Natural killer cell (primary cell): Measurements from ENCODE around the gene SPATA16. TPM values are rescaled to one million over a fixed set of nuclear protein-coding genes. Genes with fewer than 3 reads are reported as not detected.

ENCODE experiments used
- ATAC-seq, 3 donors: fragments of 150-1000 bp in 2 of 3; fragments of 200-7000 bp in 1 of 3; cut with Tn5 transposase; 1 replicate in 1 of 3; 2 replicates in 2 of 3; pipeline ENCODE4 v1.10.0; 2021; ENCODE audit warnings: mild to moderate bottlenecking in 2 of 3, moderate library complexity in 2 of 3
- DNase-seq, 2 donors: peaks; one replicate each; pipeline versions ENCODE4 v3.0.0 to v3.0.0-alpha.2; 2013 to 2021; ENCODE audit warnings: mixed read lengths in 1 of 2
- H3K27ac ChIP-seq: one replicate; pipeline ENCODE4 v1.5.1; 2013; ENCODE audit warnings: mild to moderate bottlenecking, low read length
- H3K27me3 ChIP-seq: one replicate; pipeline ENCODE4 v1.6.1; 2013; ENCODE audit warnings: low read length; ENCODE audit not compliant: control insufficient read depth, insufficient read depth
- H3K36me3 ChIP-seq: one replicate; pipeline ENCODE4 v1.6.1; 2013; ENCODE audit warnings: low read length; ENCODE audit not compliant: control insufficient read depth, insufficient read depth
- H3K4me1 ChIP-seq: one replicate; pipeline ENCODE4 v1.6.1; 2013; ENCODE audit warnings: low read length; ENCODE audit not compliant: control insufficient read depth, insufficient read depth
- H3K4me3 ChIP-seq: one replicate; pipeline ENCODE4 v1.5.1; 2013; ENCODE audit warnings: low read length
- H3K9me3 ChIP-seq: one replicate; pipeline ENCODE4 v1.6.1; 2013; ENCODE audit warnings: low read length; ENCODE audit not compliant: control insufficient read depth, insufficient read depth
- H3K27ac Mint-ChIP-seq, 2 donors: one replicate each; pipeline ENCODE4 v1.8.0; 2022; ENCODE audit warnings: mild to moderate bottlenecking in 2 of 2, mixed read lengths in 2 of 2, moderate library complexity in 1 of 2
- H3K27me3 Mint-ChIP-seq, 2 donors: one replicate each; pipeline ENCODE4 v1.8.0; 2022; ENCODE audit warnings: low read depth in 2 of 2, mixed read lengths in 2 of 2
- H3K36me3 Mint-ChIP-seq: one replicate; pipeline ENCODE4 v1.8.0; 2022; ENCODE audit warnings: mixed read lengths
- H3K4me1 Mint-ChIP-seq, 2 donors: one replicate each; pipeline ENCODE4 v1.8.0; 2022; ENCODE audit warnings: mixed read lengths in 2 of 2
- H3K4me3 Mint-ChIP-seq: one replicate; pipeline ENCODE4 v1.8.0; 2022; ENCODE audit warnings: mild to moderate bottlenecking, moderate library complexity, mixed read lengths
- H3K9me3 Mint-ChIP-seq, 2 donors: one replicate each; pipeline ENCODE4 v1.8.0; 2022; ENCODE audit warnings: mixed read lengths in 2 of 2
- WGBS: methylation state at CpG from one replicate; pipeline ENCODE4 v1.1.7; 2013; ENCODE audit warnings: missing lambda C conversion rate; ENCODE audit not compliant: insufficient coverage; 5-methylcytosine and 5-hydroxymethylcytosine counted together
- intact Hi-C: fragments of 100-400 bp; cut with micrococcal nuclease; formaldehyde crosslinking; loops from one replicate; pipeline ENCODE4 v1.14.2; 2022
- total RNA-seq, 4 donors: library from RNA; stranded (reverse); fragments of 120-200 nt in 1 of 4; gene quantifications; one replicate each; pipeline versions ENCODE4 v1.2.3 to v1.2.4, GENCODE V29; 2013 to 2022
- TF ChIP-seq, protein P1 (sequence below): fragments of 200-600 bp; IDR thresholded peaks from one replicate; pipeline ENCODE4 v1.8.0; 2022; ENCODE audit warnings: antibody characterized with exemption

SPATA16 gene
- total RNA-seq, 3 donors from 2014 or later (not counting 1 experiment from before 2014, with no cell fraction given), result not detected

DNA sequence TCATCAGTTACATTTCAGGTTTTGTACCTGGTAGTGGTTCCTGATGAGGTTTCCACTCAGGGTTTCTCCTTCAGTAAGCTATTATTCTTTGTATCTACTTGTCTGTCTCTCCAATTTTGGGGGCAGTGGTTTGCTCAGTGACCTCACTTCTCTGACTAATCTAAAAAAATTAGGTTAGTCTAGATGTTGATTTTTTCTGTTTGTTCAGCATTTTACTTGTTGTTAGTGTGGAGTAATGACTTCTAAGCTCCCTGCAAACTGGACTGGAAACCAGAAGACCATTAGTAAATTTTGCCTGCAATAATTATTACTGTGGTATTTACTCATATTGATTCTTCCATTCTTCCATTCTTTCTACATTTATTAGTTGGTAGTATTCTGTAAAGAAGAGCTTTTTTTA is 139.4 kb downstream of the SPATA16 start:
- DNase-seq (no peak), ATAC-seq (no peak)
- H3K27ac ChIP-seq, result no peak overlapping the region
- no peaks in the 10 kb centered on the region for H3K27me3 ChIP-seq
- TF ChIP-seq, protein P1, sequence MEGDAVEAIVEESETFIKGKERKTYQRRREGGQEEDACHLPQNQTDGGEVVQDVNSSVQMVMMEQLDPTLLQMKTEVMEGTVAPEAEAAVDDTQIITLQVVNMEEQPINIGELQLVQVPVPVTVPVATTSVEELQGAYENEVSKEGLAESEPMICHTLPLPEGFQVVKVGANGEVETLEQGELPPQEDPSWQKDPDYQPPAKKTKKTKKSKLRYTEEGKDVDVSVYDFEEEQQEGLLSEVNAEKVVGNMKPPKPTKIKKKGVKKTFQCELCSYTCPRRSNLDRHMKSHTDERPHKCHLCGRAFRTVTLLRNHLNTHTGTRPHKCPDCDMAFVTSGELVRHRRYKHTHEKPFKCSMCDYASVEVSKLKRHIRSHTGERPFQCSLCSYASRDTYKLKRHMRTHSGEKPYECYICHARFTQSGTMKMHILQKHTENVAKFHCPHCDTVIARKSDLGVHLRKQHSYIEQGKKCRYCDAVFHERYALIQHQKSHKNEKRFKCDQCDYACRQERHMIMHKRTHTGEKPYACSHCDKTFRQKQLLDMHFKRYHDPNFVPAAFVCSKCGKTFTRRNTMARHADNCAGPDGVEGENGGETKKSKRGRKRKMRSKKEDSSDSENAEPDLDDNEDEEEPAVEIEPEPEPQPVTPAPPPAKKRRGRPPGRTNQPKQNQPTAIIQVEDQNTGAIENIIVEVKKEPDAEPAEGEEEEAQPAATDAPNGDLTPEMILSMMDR, result no peak
- H3K4me1 ChIP-seq, result no peaks in the 10 kb centered on the region
- intact Hi-C loops, result no loop called here
- Mint-ChIP-seq H3K4me1 (no peaks in the 10 kb centered on the region), H3K4me3 (no peak overlapping the region), H3K27me3 (no peaks in the 10 kb centered on the region), H3K36me3 (no peaks in the 10 kb centered on the region), H3K27ac (no peak overlapping the region), H3K9me3 (peaks cover 2 to 4% of the 10 kb centered on the region in 2 donors)
- H3K36me3 ChIP-seq, result no peaks in the 10 kb centered on the region
- H3K4me3 ChIP-seq, result no peak overlapping the region
- no peaks in the 10 kb centered on the region for H3K9me3 ChIP-seq

DNA sequence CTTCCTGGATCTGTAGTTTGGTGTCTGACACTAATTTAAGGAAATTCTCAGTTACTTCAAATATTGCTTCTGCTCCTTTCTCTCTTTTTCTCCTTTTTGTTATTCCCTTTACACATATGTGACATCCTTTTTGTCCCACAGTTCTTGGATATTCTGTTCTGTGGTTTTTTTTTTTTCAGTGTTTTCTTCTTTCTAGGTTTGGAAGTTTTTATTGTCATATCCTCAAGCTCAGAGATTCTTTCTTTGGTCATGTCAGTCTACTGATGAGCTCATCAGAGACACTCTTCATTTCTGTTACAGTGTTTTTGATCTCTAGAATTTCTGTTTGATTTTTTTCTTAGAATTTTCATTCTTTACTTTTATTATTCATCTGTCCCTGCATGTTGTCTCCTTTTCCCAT is 140.5 kb downstream of the SPATA16 start:
- no peak overlapping the region for H3K27ac Mint-ChIP-seq
- Histone ChIP-seq H3K4me3 (no peak overlapping the region), H3K27ac (no peak overlapping the region), H3K4me1 (no peaks in the 10 kb centered on the region), H3K9me3 (no peaks in the 10 kb centered on the region), H3K36me3 (no peaks in the 10 kb centered on the region), H3K27me3 (no peaks in the 10 kb centered on the region)
- H3K9me3 Mint-ChIP-seq, result peaks cover 2 to 4% of the 10 kb centered on the region in 2 donors
- H3K36me3 Mint-ChIP-seq, result no peaks in the 10 kb centered on the region
- TF ChIP-seq, protein P1, result no peak
- H3K4me3 Mint-ChIP-seq, result no peak overlapping the region
- intact Hi-C loops, result no loop called here
- ATAC-seq, result no peak
- H3K4me1 Mint-ChIP-seq, result no peaks in the 10 kb centered on the region
- no peaks in the 10 kb centered on the region for H3K27me3 Mint-ChIP-seq
- DNase-seq, result no peak

DNA sequence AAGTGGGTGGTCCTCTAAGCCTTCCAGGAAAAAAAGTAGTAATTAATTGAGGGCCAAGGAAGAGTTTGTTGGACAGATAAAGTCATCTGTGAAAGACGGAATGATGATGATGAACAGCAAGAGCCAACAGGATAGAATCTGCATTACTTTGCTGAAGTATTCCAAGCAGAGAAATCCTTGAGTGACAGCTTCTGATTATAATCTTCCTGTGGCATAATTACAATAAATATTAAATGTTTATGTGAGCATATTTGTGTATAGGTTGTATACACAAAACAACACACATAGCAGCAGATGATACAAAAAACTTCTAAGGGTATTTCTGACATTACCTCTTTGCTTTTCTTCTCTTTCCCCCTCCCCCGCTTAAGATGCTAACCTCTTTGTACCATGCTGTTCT is 147.6 kb downstream of the SPATA16 start:
- DNase-seq (no peak), ATAC-seq (no peak)
- H3K4me3 Mint-ChIP-seq, result no peak overlapping the region
- no peak overlapping the region for H3K27ac Mint-ChIP-seq
- 88% methylated on average over 2 of the region's 2 CpGs for WGBS
- Histone ChIP-seq H3K27ac (no peak overlapping the region), H3K27me3 (no peaks in the 10 kb centered on the region), H3K36me3 (no peaks in the 10 kb centered on the region), H3K9me3 (no peaks in the 10 kb centered on the region), H3K4me3 (no peak overlapping the region), H3K4me1 (no peaks in the 10 kb centered on the region)
- H3K9me3 Mint-ChIP-seq, result no peaks in the 10 kb centered on the region
- H3K27me3 Mint-ChIP-seq, result no peaks in the 10 kb centered on the region
- no peaks in the 10 kb centered on the region for H3K36me3 Mint-ChIP-seq
- intact Hi-C loops, result no loop called here
- TF ChIP-seq, protein P1, result no peak
- H3K4me1 Mint-ChIP-seq, result no peaks in the 10 kb centered on the region

DNA sequence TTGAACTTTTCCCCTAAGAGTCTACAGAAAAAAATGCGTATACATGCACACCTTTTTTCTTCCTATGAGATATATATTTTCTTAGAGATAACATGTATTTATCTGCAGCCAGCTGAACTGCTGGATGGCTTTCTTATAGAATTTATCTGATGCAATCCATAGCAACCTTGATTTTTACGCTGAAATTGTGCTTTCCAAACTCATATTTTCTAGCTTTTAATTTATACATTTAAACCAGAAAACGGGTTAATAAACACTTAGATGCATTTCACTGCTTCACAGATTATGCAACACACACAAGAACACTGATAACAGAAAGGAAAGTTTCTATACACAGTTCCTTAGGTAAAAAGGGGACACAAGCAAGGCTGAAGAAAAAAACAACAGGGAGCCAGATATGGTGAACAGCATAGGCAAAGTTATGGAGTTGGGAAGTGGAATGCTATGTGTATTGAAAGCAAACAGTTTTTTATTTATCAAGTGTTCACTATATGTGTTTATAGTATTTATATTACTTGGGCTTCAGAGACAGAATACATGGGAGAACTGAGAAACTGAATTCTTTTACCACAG is 149.5 kb downstream of the SPATA16 start:
- Histone ChIP-seq H3K9me3 (no peaks in the 10 kb centered on the region), H3K4me3 (no peak overlapping the region), H3K27ac (no peak overlapping the region), H3K36me3 (no peaks in the 10 kb centered on the region), H3K4me1 (no peaks in the 10 kb centered on the region), H3K27me3 (no peaks in the 10 kb centered on the region)
- Mint-ChIP-seq H3K27ac (no peak overlapping the region), H3K4me1 (no peaks in the 10 kb centered on the region), H3K36me3 (no peaks in the 10 kb centered on the region), H3K4me3 (no peak overlapping the region), H3K27me3 (no peaks in the 10 kb centered on the region), H3K9me3 (no peaks in the 10 kb centered on the region)
- DNase-seq (no peak), ATAC-seq (no peak)
- TF ChIP-seq, protein P1, result no peak
- WGBS, result 89% methylated on average over 2 of the region's 3 CpGs
- intact Hi-C loops, result no loop called here
